ENCODE results near the gene HOXB1. TPM values are rescaled to one million over a fixed set of nuclear protein-coding genes. Genes with fewer than 3 reads are reported as not detected.
"Not testable (repeated sequence)": the region's sequence is repeated elsewhere in the genome, so short reads cannot be mapped to it uniquely, and the experiment has no call there.

Gene HOXB1
- total RNA-seq, 2 experiments from 2014 or later, result not detected

- CTCF ChIA-PET, result interaction anchor here (0.9 to 1.3 kb wide), 3 partner anchors 23 to 180 kb away, joined by 3 to 4 read pairs (median 4); no protein-coding TSS in a partner anchor
- H3K4me3 Mint-ChIP-seq, result no peak overlapping the region
- DNase-seq, result no peak
- intact Hi-C loops (cut with micrococcal nuclease), result no loop called here
- peaks cover 4% of the 10 kb centered on the region for H3K27me3 Mint-ChIP-seq (ENCODE audit: low read depth)
- no peaks in the 10 kb centered on the region for H3K36me3 Mint-ChIP-seq (ENCODE audit: low read depth)
- H3K4me1 Mint-ChIP-seq (ENCODE audit: low read depth), result peaks cover 29% of the 10 kb centered on the region
- H3K9me3 Mint-ChIP-seq, result no peaks in the 10 kb centered on the region
- no peak overlapping the region for H3K27ac Mint-ChIP-seq
Observed at GRCh38 chr17:48515925-48516900, 14.6 kb downstream of the HOXB1 start.

- no peak for DNase-seq
- H3K4me1 Mint-ChIP-seq (ENCODE audit: low read depth), result peaks cover 36% of the 10 kb centered on the region
- H3K27me3 Mint-ChIP-seq (ENCODE audit: low read depth), result no peaks in the 10 kb centered on the region
- intact Hi-C loops (cut with micrococcal nuclease), result no loop called here
- no peaks in the 10 kb centered on the region for H3K36me3 Mint-ChIP-seq (ENCODE audit: low read depth)
- H3K9me3 Mint-ChIP-seq, result no peaks in the 10 kb centered on the region
- no peak overlapping the region for H3K4me3 Mint-ChIP-seq
- CTCF ChIA-PET, result interaction anchor here (1.4 to 1.5 kb wide), 2 partner anchors 10 to 162 kb away, joined by 4 to 5 read pairs; no protein-coding TSS in a partner anchor
- no peak overlapping the region for H3K27ac Mint-ChIP-seq
Observed at GRCh38 chr17:48514477-48514876, 16.3 kb downstream of the HOXB1 start.

GRCh38 chr17:48513666-48514455 lies 16.9 kb downstream of the HOXB1 start:
- intact Hi-C loops (cut with micrococcal nuclease), result loop anchor here (1.0 kb wide), 1 partner anchor 41 kb away; no protein-coding TSS in a partner anchor
- no peak for DNase-seq
- Mint-ChIP-seq H3K27ac (no peak overlapping the region), H3K4me3 (no peak overlapping the region), H3K27me3 (ENCODE audit: low read depth) (no peaks in the 10 kb centered on the region), H3K36me3 (ENCODE audit: low read depth) (no peaks in the 10 kb centered on the region), H3K9me3 (no peaks in the 10 kb centered on the region), H3K4me1 (ENCODE audit: low read depth) (peaks cover 36% of the 10 kb centered on the region)
- CTCF ChIA-PET, result interaction anchor here (1.4 to 1.5 kb wide), 2 partner anchors 10 to 162 kb away, joined by 4 to 5 read pairs; no protein-coding TSS in a partner anchor

GRCh38 chr17:48513097-48513496 lies 17.7 kb downstream of the HOXB1 start:
- DNase-seq, result peak; percentile 50
- CTCF ChIA-PET, result interaction anchor here (1.4 to 1.5 kb wide), 2 partner anchors 9 to 161 kb away, joined by 4 to 5 read pairs; no protein-coding TSS in a partner anchor
- Mint-ChIP-seq H3K4me1 (ENCODE audit: low read depth) (peaks cover 36% of the 10 kb centered on the region), H3K36me3 (ENCODE audit: low read depth) (no peaks in the 10 kb centered on the region), H3K4me3 (peak overlapping the region; percentile 32), H3K27me3 (ENCODE audit: low read depth) (no peaks in the 10 kb centered on the region), H3K27ac (peak overlapping the region; percentile 57), H3K9me3 (no peaks in the 10 kb centered on the region)
- intact Hi-C loops (cut with micrococcal nuclease), result loop anchor here (1.0 kb wide), 1 partner anchor 42 kb away; no protein-coding TSS in a partner anchor

GRCh38 chr17:48510761-48511604 lies 19.8 kb downstream of the HOXB1 start:
- Mint-ChIP-seq H3K27ac (peak overlapping the region; percentile 89), H3K9me3 (no peaks in the 10 kb centered on the region), H3K27me3 (ENCODE audit: low read depth) (no peaks in the 10 kb centered on the region), H3K4me1 (ENCODE audit: low read depth) (peaks cover 39% of the 10 kb centered on the region), H3K4me3 (peak overlapping the region; percentile 22), H3K36me3 (ENCODE audit: low read depth) (no peaks in the 10 kb centered on the region)
- peak; percentile 71 for DNase-seq
- intact Hi-C loops (cut with micrococcal nuclease), result loop anchor here (2.0 kb wide), 2 partner anchors 30 to 38 kb away; no protein-coding TSS in a partner anchor
- CTCF ChIA-PET, result interaction anchor here (0.6 to 1.3 kb wide), 4 partner anchors 32 to 248 kb away, joined by 3 to 6 read pairs (median 4); no protein-coding TSS in a partner anchor

- DNase-seq, result no peak
- Mint-ChIP-seq H3K36me3 (ENCODE audit: low read depth) (no peaks in the 10 kb centered on the region), H3K4me1 (ENCODE audit: low read depth) (peaks cover 43% of the 10 kb centered on the region), H3K4me3 (no peak overlapping the region), H3K27me3 (ENCODE audit: low read depth) (no peaks in the 10 kb centered on the region), H3K27ac (no peak overlapping the region), H3K9me3 (no peaks in the 10 kb centered on the region)
- CTCF ChIA-PET, result no interaction called here
- intact Hi-C loops (cut with micrococcal nuclease), result loop anchor here (2.0 kb wide), 2 partner anchors 30 to 38 kb away; no protein-coding TSS in a partner anchor
Observed at GRCh38 chr17:48510381-48510760, 20.4 kb downstream of the HOXB1 start.

GRCh38 chr17:48509708-48510107 lies 21.1 kb downstream of the HOXB1 start:
- H3K9me3 Mint-ChIP-seq; H3K36me3 Mint-ChIP-seq (ENCODE audit: low read depth); H3K27ac Mint-ChIP-seq; H3K4me3 Mint-ChIP-seq; CTCF ChIA-PET; DNase-seq; H3K27me3 Mint-ChIP-seq (ENCODE audit: low read depth): not testable (repeated sequence)
- peaks cover 44% of the 10 kb centered on the region for H3K4me1 Mint-ChIP-seq (ENCODE audit: low read depth)
- intact Hi-C loops (cut with micrococcal nuclease), result loop anchor here (2.0 kb wide), 2 partner anchors 31 to 39 kb away; no protein-coding TSS in a partner anchor

GRCh38 chr17:48506246-48506645 lies 24.6 kb downstream of the HOXB1 start:
- CTCF ChIA-PET, result interaction anchor here (0.6 to 1.7 kb wide), 3 partner anchors 13 to 87 kb away, joined by 3 to 5 read pairs (median 4); partner anchors contain the start of gene HOXB5
- H3K4me3 Mint-ChIP-seq, result no peak overlapping the region
- DNase-seq, result no peak
- no peaks in the 10 kb centered on the region for H3K36me3 Mint-ChIP-seq (ENCODE audit: low read depth)
- H3K27me3 Mint-ChIP-seq (ENCODE audit: low read depth), result peaks cover 10% of the 10 kb centered on the region
- H3K9me3 Mint-ChIP-seq, result no peaks in the 10 kb centered on the region
- intact Hi-C loops (cut with micrococcal nuclease), result no loop called here
- peaks cover 19% of the 10 kb centered on the region for H3K4me1 Mint-ChIP-seq (ENCODE audit: low read depth)
- no peak overlapping the region for H3K27ac Mint-ChIP-seq

- intact Hi-C loops (cut with micrococcal nuclease), result no loop called here
- CTCF ChIA-PET, result interaction anchor here (0.6 to 0.9 kb wide), 2 partner anchors 13 to 48 kb away, joined by 3 to 4 read pairs; no protein-coding TSS in a partner anchor
Observed at GRCh38 chr17:48505788-48506187, 25.0 kb downstream of the HOXB1 start.

GRCh38 chr17:48504953-48505352 lies 25.9 kb downstream of the HOXB1 start:
- CTCF ChIA-PET, result interaction anchor here (1.7 to 3.1 kb wide), 2 partner anchors 9 to 13 kb away, joined by 5 to 13 read pairs; no protein-coding TSS in a partner anchor
- H3K27ac Mint-ChIP-seq, result no peak overlapping the region
- intact Hi-C loops (cut with micrococcal nuclease), result no loop called here

More at GRCh38 chr17:48505788-48506187, 25.0 kb downstream of the HOXB1 start:
- no peak overlapping the region for H3K4me3 Mint-ChIP-seq
- H3K4me1 Mint-ChIP-seq (ENCODE audit: low read depth), result peaks cover 16% of the 10 kb centered on the region
- peaks cover 11% of the 10 kb centered on the region for H3K27me3 Mint-ChIP-seq (ENCODE audit: low read depth)
- peak; percentile 60 for DNase-seq
- H3K27ac Mint-ChIP-seq, result no peak overlapping the region
- H3K36me3 Mint-ChIP-seq (ENCODE audit: low read depth), result no peaks in the 10 kb centered on the region
- no peaks in the 10 kb centered on the region for H3K9me3 Mint-ChIP-seq

GRCh38 chr17:48503747-48504146 lies 27.1 kb downstream of the HOXB1 start:
- CTCF ChIA-PET, result interaction anchor here (1.7 to 3.1 kb wide), 3 partner anchors 10 to 114 kb away, joined by 3 to 13 read pairs (median 5); no protein-coding TSS in a partner anchor

More at GRCh38 chr17:48504953-48505352, 25.9 kb downstream of the HOXB1 start:
- Mint-ChIP-seq H3K9me3 (no peaks in the 10 kb centered on the region), H3K27me3 (ENCODE audit: low read depth) (peaks cover 14% of the 10 kb centered on the region), H3K4me1 (ENCODE audit: low read depth) (peaks cover 10% of the 10 kb centered on the region), H3K4me3 (no peak overlapping the region), H3K36me3 (ENCODE audit: low read depth) (no peaks in the 10 kb centered on the region)
- no peak for DNase-seq

More at GRCh38 chr17:48503747-48504146, 27.1 kb downstream of the HOXB1 start:
- peaks cover 14% of the 10 kb centered on the region for H3K27me3 Mint-ChIP-seq (ENCODE audit: low read depth)
- no peak overlapping the region for H3K4me3 Mint-ChIP-seq
- no peak overlapping the region for H3K27ac Mint-ChIP-seq
- no peaks in the 10 kb centered on the region for H3K36me3 Mint-ChIP-seq (ENCODE audit: low read depth)
- H3K4me1 Mint-ChIP-seq (ENCODE audit: low read depth), result peaks cover 9% of the 10 kb centered on the region
- no peak for DNase-seq
- intact Hi-C loops (cut with micrococcal nuclease), result no loop called here
- H3K9me3 Mint-ChIP-seq, result no peaks in the 10 kb centered on the region
